HCT116 (cell line): ENCODE data around the gene SELP. TPM values are rescaled to one million over a fixed set of nuclear protein-coding genes. Genes with fewer than 3 reads are reported as not detected.

Experiments used
- ATAC-seq: fragments of 200-7000 bp; cut with Tn5 transposase; 2 replicates; pipeline ENCODE4 v1.9.1; 2020; ENCODE audit warnings: mild to moderate bottlenecking, moderate library complexity
- BruUV-seq: library from RNA; stranded (reverse); fragments of 400-500 nt; replicated peaks from 2 replicates; lab custom pipeline; 2021; lab: Mats Ljungman, UMichigan
- CTCF ChIA-PET: fragments of 300-600 bp; sonication (Branson Sonifier 250); formaldehyde crosslinking; loops from one replicate; lab custom pipeline; 2021; ENCODE audit warnings: antibody characterized with exemption; lab: Charles Lee
- POLR2A ChIA-PET: fragments of 300-600, 350-600 bp; sonication (Branson Sonifier 250); formaldehyde crosslinking; loops from one replicate; lab custom pipeline; 2021; ENCODE audit warnings: antibody characterized with exemption; lab: Charles Lee
- RAD21 ChIA-PET, 2 experiments: fragments of 300-600 bp; sonication (Branson Sonifier 250); formaldehyde crosslinking; loops; one replicate each; lab custom pipeline; 2023; ENCODE audit warnings: low total read pairs in 2 of 2; ENCODE audit not compliant: uncharacterized antibody in 2 of 2, unreplicated experiment in 2 of 2, low non-redundant PET in 1 of 2; lab: Charles Lee
- DNase-seq: peaks from one replicate; pipeline ENCODE4 v3.0.0-alpha.2; 2010; ENCODE audit warnings: low read depth, low spot score
- H2AFZ ChIP-seq: fragments of 200-600 bp; shearing (Covaris generic), sonication (generic); 2 replicates; pipeline ENCODE4 v1.6.1; 2017; ENCODE audit warnings: low read depth, mixed run types, mixed read lengths, antibody characterized with exemption, low read length; ENCODE audit not compliant: poor library complexity, severe bottlenecking
- H3K27ac ChIP-seq: 2 replicates; pipeline ENCODE4 v1.5.1; 2012; ENCODE audit warnings: low read depth, low read length
- H3K27me3 ChIP-seq: fragments of 200-600 bp; sonication (generic); 2 replicates; pipeline ENCODE4 v1.6.1; 2016; ENCODE audit warnings: mixed run types, low read length, mixed read lengths; ENCODE audit not compliant: insufficient read depth
- H3K36me3 ChIP-seq, 2 experiments: fragments of 200-500 bp in 1 of 2; fragments of 200-600 bp in 1 of 2; sonication (Bioruptor generic) in 1 of 2; sonication (generic) in 1 of 2; 2 replicates each; pipeline versions ENCODE4 v1.5.1 to v1.6.1; 2014 to 2016; ENCODE audit warnings: low read length in 2 of 2, inconsistent platforms in 1 of 2, mixed read lengths in 1 of 2, mixed run types in 1 of 2; ENCODE audit not compliant: insufficient read depth in 2 of 2, control insufficient read depth in 1 of 2
- H3K4me1 ChIP-seq, 2 experiments: fragments of 200-600 bp in 1 of 2; sonication (generic) in 1 of 2; 2 replicates each; pipeline versions ENCODE4 v1.5.1 to v1.6.1; 2012 to 2017; ENCODE audit warnings: low read length in 2 of 2, inconsistent platforms in 1 of 2, mild to moderate bottlenecking in 1 of 2, mixed read lengths in 1 of 2, mixed run types in 1 of 2, moderate library complexity in 1 of 2; ENCODE audit not compliant: insufficient read depth in 2 of 2, control insufficient read depth in 1 of 2
- H3K4me2 ChIP-seq: fragments of 200-600 bp; sonication (generic); 2 replicates; pipeline ENCODE4 v1.6.1; 2017; ENCODE audit warnings: mixed run types, low read length, mixed read lengths
- H3K4me3 ChIP-seq, 2 experiments: fragments of 200-600 bp in 1 of 2; sonication (generic) in 1 of 2; replicated peaks in 1 of 2; 2 replicates each; pipeline ENCODE4 v1.5.1; 2011 to 2016; ENCODE audit warnings: low read length in 2 of 2, control low read depth in 1 of 2, low read depth in 1 of 2, mild to moderate bottlenecking in 1 of 2, mixed read lengths in 1 of 2, mixed run types in 1 of 2
- H3K79me2 ChIP-seq: fragments of 200-600 bp; sonication (generic); 2 replicates; pipeline ENCODE4 v1.6.1; 2017; ENCODE audit warnings: mild to moderate bottlenecking, mixed run types, low read length, moderate library complexity, mixed read lengths; ENCODE audit not compliant: insufficient read depth
- H3K9ac ChIP-seq: fragments of 200-600 bp; sonication (generic); 2 replicates; pipeline ENCODE4 v1.6.1; 2016; ENCODE audit warnings: low read length, mixed read lengths
- H3K9me2 ChIP-seq: fragments of 200-600 bp; sonication (generic), shearing (Covaris generic); 2 replicates; pipeline ENCODE4 v1.6.1; 2017; ENCODE audit warnings: mixed run types, mild to moderate bottlenecking, moderate library complexity; ENCODE audit not compliant: insufficient read depth
- H3K9me3 ChIP-seq, 2 experiments: fragments of 200-500 bp in 1 of 2; fragments of 200-600 bp in 1 of 2; sonication (Bioruptor generic) in 1 of 2; sonication (generic) in 1 of 2; 2 replicates each; pipeline ENCODE4 v1.6.1; 2014 to 2017; ENCODE audit warnings: low read length in 2 of 2, mixed read lengths in 2 of 2, inconsistent platforms in 1 of 2, low read depth in 1 of 2, mild to moderate bottlenecking in 1 of 2, mixed run types in 1 of 2, moderate library complexity in 1 of 2; ENCODE audit not compliant: control insufficient read depth in 1 of 2, insufficient read depth in 1 of 2
- H4K20me1 ChIP-seq: fragments of 200-600 bp; sonication (generic), shearing (Covaris generic); 2 replicates; pipeline ENCODE4 v1.6.1; 2017; ENCODE audit warnings: mixed run types, mild to moderate bottlenecking, moderate library complexity; ENCODE audit not compliant: insufficient read depth
- CEBPB ChIP-seq: IDR thresholded peaks from 2 replicates; pipeline ENCODE4 v1.6.1; 2012; ENCODE audit warnings: low read depth
- EGR1 ChIP-seq: IDR thresholded peaks from 2 replicates; pipeline ENCODE4 v1.6.1; 2012; ENCODE audit warnings: low read depth
- POLR2AphosphoS5 ChIP-seq: IDR thresholded peaks from 2 replicates; pipeline ENCODE4 v1.6.1; 2011; ENCODE audit warnings: mild to moderate bottlenecking, low read depth, low read length, moderate library complexity
- TCF7L2 ChIP-seq: IDR thresholded peaks from 2 replicates; pipeline ENCODE4 v1.7.0; 2011; ENCODE audit warnings: borderline replicate concordance, inconsistent platforms; ENCODE audit not compliant: insufficient read depth, insufficient read length; ENCODE audit errors: extremely low read depth
- intact Hi-C: fragments of 100-400 bp; cut with micrococcal nuclease; formaldehyde crosslinking; loops from 2 replicates; pipeline ENCODE4 v1.10.0; 2022
- total RNA-seq: library from RNA; stranded (reverse); gene quantifications from one replicate; pipeline ENCODE4 v1.2.1, GENCODE V29; 2021; ENCODE audit not compliant: unreplicated experiment
- TF ChIP-seq, protein P1 (sequence below): IDR thresholded peaks from 2 replicates; pipeline ENCODE4 v1.6.1; 2012
- TF ChIP-seq, protein P2 (sequence below): IDR thresholded peaks from 2 replicates; pipeline ENCODE4 v1.6.1; 2012

SELP gene
- total RNA-seq, 1 experiment from 2014 or later: not detected

DNA sequence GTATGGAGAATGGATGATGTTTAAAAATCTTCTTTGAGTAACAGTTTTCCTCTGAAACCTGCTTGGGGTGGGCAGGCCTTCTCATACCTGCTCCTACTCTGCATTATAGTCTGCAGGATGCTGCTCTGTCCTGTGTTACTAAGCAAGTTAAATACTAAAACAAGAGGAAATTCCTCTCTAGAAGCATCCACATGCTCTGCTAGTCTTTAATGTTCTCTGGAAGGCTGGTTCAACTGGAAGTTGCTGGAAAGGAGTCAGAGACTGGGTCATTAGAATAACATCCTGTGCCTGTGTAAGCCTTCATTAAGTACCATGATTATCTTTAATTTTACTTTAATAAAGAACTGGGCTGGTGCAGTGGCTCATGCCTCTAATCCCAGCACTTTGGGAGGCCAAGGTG is 5.8 kb downstream of the SELP start:
- no TSS peak for BruUV-seq
- CTCF ChIA-PET: no interaction called here

DNA sequence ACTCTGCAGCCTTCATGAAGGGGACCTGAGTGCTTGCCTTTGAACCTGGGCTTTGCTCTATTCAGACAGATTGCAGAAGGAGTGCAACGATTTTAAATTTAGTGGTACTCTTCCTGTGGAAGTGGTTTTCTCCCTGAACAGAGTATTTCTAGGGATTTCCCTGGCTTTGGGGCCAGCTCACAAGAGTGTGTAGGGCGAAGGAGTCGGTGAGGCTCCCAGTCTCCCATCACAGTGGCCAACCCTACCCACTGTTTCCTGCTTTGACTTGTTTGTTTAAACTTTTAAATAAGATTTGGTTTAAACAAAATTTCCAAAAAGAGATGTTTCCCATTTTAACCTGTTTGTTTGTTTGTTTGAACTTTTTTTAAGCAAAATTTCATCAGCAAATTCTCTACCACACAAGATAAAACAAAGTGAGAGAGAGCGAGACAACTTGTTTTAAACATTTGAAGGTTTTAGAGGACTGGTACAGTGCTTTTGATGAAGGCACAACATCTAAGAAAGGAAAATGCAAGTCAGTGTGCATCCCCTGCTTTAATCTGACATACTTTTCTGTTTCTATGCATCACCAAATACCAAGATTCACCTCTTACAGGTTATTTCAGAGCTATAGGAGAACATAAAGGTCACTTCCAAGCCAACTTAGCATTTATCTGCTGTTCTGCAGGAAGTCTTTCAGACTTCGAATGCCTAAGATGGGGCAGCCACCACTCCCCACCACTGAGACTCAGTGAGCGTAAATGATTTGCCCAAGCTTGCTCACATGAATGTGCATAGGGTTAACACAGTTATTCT is 6.6 kb downstream of the SELP start:
- RAD21 ChIA-PET: no interaction called here
- intact Hi-C loops: no loop called here

More for the DNA sequence above, 5.8 kb downstream of the SELP start:
- no peaks in the 10 kb centered on the region for H4K20me1 ChIP-seq
- intact Hi-C loops: no loop called here
- no peak overlapping the region for H2AFZ ChIP-seq
- H3K9ac ChIP-seq: no peak overlapping the region
- H3K4me2 ChIP-seq: no peak overlapping the region
- POLR2A ChIA-PET: no interaction called here
- DNase-seq: no peak
- H3K9me3 ChIP-seq: no peaks in the 10 kb centered on the region
- no peak for ATAC-seq
- H3K27me3 ChIP-seq: no peaks in the 10 kb centered on the region
- RAD21 ChIA-PET: no interaction called here
- no peaks in the 10 kb centered on the region for H3K9me2 ChIP-seq
- no peak overlapping the region for H3K27ac ChIP-seq
- H3K79me2 ChIP-seq: no peaks in the 10 kb centered on the region
- H3K4me3 ChIP-seq: no peak overlapping the region
- TF ChIP-seq, protein P1, sequence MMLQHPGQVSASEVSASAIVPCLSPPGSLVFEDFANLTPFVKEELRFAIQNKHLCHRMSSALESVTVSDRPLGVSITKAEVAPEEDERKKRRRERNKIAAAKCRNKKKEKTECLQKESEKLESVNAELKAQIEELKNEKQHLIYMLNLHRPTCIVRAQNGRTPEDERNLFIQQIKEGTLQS: no peak
- H3K4me1 ChIP-seq: no peaks in the 10 kb centered on the region
- no peaks in the 10 kb centered on the region for H3K36me3 ChIP-seq

More for the DNA sequence above, 6.6 kb downstream of the SELP start:
- Histone ChIP-seq H3K9me2 (no peaks in the 10 kb centered on the region), H3K4me2 (no peak overlapping the region), H3K9me3 (no peaks in the 10 kb centered on the region), H2AFZ (no peak overlapping the region), H3K4me3 (no peak overlapping the region), H3K36me3 (no peaks in the 10 kb centered on the region), H3K27ac (no peak overlapping the region), H3K9ac (no peak overlapping the region), H3K4me1 (no peaks in the 10 kb centered on the region), H4K20me1 (no peaks in the 10 kb centered on the region), H3K79me2 (no peaks in the 10 kb centered on the region), H3K27me3 (no peaks in the 10 kb centered on the region)
- DNase-seq: no peak
- ChIA-PET POLR2A (no interaction called here), CTCF (no interaction called here)
- BruUV-seq: no TSS peak
- ATAC-seq: no peak
- TF ChIP-seq TCF7L2: no peak
- no peak for TF ChIP-seq EGR1
- no peak for TF ChIP-seq POLR2AphosphoS5
- TF ChIP-seq CEBPB: no peak
- TF ChIP-seq, protein P2, sequence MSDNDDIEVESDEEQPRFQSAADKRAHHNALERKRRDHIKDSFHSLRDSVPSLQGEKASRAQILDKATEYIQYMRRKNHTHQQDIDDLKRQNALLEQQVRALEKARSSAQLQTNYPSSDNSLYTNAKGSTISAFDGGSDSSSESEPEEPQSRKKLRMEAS: no peak
